ENCODE data around the gene WDR64.
"Not testable (repeated sequence)": the region's sequence is repeated elsewhere in the genome, so short reads cannot be mapped to it uniquely, and the experiment has no call there.

WDR64 gene

GRCh38 chr1:241701483-241702295 is 49.6 kb downstream of the WDR64 start:
- no peak for DNase-seq (ENCODE audit: low spot score)

GRCh38 chr1:241702442-241703373 is 50.6 kb downstream of the WDR64 start:
- DNase-seq (ENCODE audit: low spot score) = peak; percentile 37

GRCh38 chr1:241703739-241704138 is 51.7 kb downstream of the WDR64 start:
- not testable (repeated sequence) for DNase-seq (ENCODE audit: low spot score)

GRCh38 chr1:241706257-241706656 is 54.2 kb downstream of the WDR64 start:
- DNase-seq (ENCODE audit: low spot score) = no peak

- DNase-seq (ENCODE audit: low spot score) = peak; percentile 42
Observed at GRCh38 chr1:241706967-241707366, 54.9 kb downstream of the WDR64 start.

- no peak for DNase-seq (ENCODE audit: low spot score)
Observed at GRCh38 chr1:241707442-241707841, 55.4 kb downstream of the WDR64 start.

GRCh38 chr1:241711326-241711725 is 59.2 kb downstream of the WDR64 start:
- DNase-seq (ENCODE audit: low spot score) = no peak

GRCh38 chr1:241713316-241713715 is 61.2 kb downstream of the WDR64 start:
- no peak for DNase-seq (ENCODE audit: low spot score)

- no peak for DNase-seq (ENCODE audit: low spot score)
Observed at GRCh38 chr1:241714321-241715218, 62.5 kb downstream of the WDR64 start.

GRCh38 chr1:241715435-241715834 is 63.4 kb downstream of the WDR64 start:
- no peak for DNase-seq (ENCODE audit: low spot score)

- DNase-seq (ENCODE audit: low spot score) = no peak
Observed at GRCh38 chr1:241715956-241716355, 63.9 kb downstream of the WDR64 start.

GRCh38 chr1:241716915-241717656 is 65.0 kb downstream of the WDR64 start:
- no peak for DNase-seq (ENCODE audit: low spot score)

- DNase-seq (ENCODE audit: low spot score) = no peak
Observed at GRCh38 chr1:241717975-241718374, 65.9 kb downstream of the WDR64 start.

GRCh38 chr1:241721011-241721410 is 68.9 kb downstream of the WDR64 start:
- DNase-seq (ENCODE audit: low spot score) = no peak

- DNase-seq (ENCODE audit: low spot score) = no peak
Observed at GRCh38 chr1:241722947-241723346, 70.9 kb downstream of the WDR64 start.

GRCh38 chr1:241724741-241725356 is 72.8 kb downstream of the WDR64 start:
- DNase-seq (ENCODE audit: low spot score) = no peak

GRCh38 chr1:241730031-241730430 is 78.0 kb downstream of the WDR64 start:
- DNase-seq (ENCODE audit: low spot score) = no peak

GRCh38 chr1:241733899-241734298 is 81.8 kb downstream of the WDR64 start:
- DNase-seq (ENCODE audit: low spot score) = no peak

- DNase-seq (ENCODE audit: low spot score) = no peak
Observed at GRCh38 chr1:241734533-241734932, 82.5 kb downstream of the WDR64 start.

GRCh38 chr1:241735493-241735926 is 83.4 kb downstream of the WDR64 start:
- DNase-seq (ENCODE audit: low spot score) = not testable (repeated sequence)

GRCh38 chr1:241736387-241736786 is 84.3 kb downstream of the WDR64 start:
- no peak for DNase-seq (ENCODE audit: low spot score)
